NB4 (cell line): ENCODE measurements around the gene AUTS2.

ENCODE experiments used
- MYC ChIP-seq: IDR thresholded peaks from 2 replicates; pipeline ENCODE4 v1.6.1; 2011; ENCODE audit warnings: low read depth, low read length
- POLR2A ChIP-seq: IDR thresholded peaks from 2 replicates; pipeline ENCODE4 v1.6.1; 2011; ENCODE audit warnings: mild to moderate bottlenecking; ENCODE audit not compliant: insufficient read length; ENCODE audit errors: extremely low read depth
- TF ChIP-seq, protein P1 (sequence below): IDR thresholded peaks from one replicate; pipeline ENCODE4 v1.5.1; 2012; ENCODE audit warnings: low read depth, low read length
- TF ChIP-seq, protein P2 (sequence below): IDR thresholded peaks from 2 replicates; pipeline ENCODE4 v1.6.1; 2011; ENCODE audit warnings: low read depth, low read length

DNA sequence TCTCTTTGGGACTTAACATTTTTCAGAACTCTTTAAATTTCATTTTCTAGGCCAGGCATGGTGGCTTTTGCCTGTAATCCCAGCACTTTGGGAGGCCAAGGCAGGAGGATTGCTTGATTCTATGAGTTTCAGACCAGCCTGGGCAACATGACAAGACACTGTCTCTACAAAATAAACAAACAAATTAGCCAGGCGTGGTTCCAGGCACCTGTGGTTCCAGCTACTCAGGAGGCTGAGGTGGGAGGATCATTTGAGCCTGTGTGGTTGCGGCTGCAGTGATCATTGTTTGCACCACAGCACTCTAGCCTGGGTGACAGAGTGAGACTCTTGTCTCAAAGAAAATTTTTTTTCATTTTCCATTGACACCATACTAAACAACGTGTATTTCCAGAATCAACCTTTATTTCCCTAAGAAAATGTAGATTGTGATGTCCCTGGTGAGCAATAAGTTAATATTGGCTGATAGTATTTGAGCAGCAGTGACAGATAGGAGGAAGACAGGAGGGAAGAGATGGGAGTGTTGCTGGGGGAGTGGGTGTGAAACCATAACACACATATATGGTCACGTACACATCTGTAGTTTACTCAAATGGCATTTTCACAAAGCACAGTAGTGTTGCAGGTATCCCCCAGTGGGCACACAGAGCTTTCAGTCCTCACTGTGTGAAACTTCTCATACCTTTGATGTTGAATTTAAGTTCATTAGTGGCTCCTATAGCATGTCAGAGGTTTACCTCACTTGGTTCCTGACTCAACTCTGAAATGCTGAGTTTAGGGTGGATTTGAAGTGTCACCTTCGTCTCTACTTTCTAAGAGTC is 205.6 kb downstream of the AUTS2 start:
- no peak for TF ChIP-seq POLR2A
- TF ChIP-seq, protein P1, sequence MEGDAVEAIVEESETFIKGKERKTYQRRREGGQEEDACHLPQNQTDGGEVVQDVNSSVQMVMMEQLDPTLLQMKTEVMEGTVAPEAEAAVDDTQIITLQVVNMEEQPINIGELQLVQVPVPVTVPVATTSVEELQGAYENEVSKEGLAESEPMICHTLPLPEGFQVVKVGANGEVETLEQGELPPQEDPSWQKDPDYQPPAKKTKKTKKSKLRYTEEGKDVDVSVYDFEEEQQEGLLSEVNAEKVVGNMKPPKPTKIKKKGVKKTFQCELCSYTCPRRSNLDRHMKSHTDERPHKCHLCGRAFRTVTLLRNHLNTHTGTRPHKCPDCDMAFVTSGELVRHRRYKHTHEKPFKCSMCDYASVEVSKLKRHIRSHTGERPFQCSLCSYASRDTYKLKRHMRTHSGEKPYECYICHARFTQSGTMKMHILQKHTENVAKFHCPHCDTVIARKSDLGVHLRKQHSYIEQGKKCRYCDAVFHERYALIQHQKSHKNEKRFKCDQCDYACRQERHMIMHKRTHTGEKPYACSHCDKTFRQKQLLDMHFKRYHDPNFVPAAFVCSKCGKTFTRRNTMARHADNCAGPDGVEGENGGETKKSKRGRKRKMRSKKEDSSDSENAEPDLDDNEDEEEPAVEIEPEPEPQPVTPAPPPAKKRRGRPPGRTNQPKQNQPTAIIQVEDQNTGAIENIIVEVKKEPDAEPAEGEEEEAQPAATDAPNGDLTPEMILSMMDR = no peak
- TF ChIP-seq, protein P2, sequence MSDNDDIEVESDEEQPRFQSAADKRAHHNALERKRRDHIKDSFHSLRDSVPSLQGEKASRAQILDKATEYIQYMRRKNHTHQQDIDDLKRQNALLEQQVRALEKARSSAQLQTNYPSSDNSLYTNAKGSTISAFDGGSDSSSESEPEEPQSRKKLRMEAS = no peak
- no peak for TF ChIP-seq MYC
